OCI-LY7 (cell line): Measurements from ENCODE around the gene ACER2. TPM values are rescaled to one million over a fixed set of nuclear protein-coding genes. Genes with fewer than 3 reads are reported as not detected.
"Not testable (repeated sequence)": the region's sequence is repeated elsewhere in the genome, so short reads cannot be mapped to it uniquely, and the experiment has no call there.

ENCODE experiments used
- BruUV-seq: library from RNA; stranded (reverse); fragments of 400-500 nt; replicated peaks from 2 replicates; lab custom pipeline; 2021; lab: Mats Ljungman, UMichigan
- CTCF ChIA-PET: fragments of 300-600 bp; sonication (Branson Sonifier 250); formaldehyde crosslinking; loops from one replicate; lab custom pipeline; 2022; ENCODE audit warnings: antibody characterized with exemption; ENCODE audit not compliant: unreplicated experiment; lab: Charles Lee
- POLR2A ChIA-PET: fragments of 300-600 bp; sonication (Branson Sonifier 250); formaldehyde crosslinking; loops from one replicate; lab custom pipeline; 2022; ENCODE audit warnings: antibody characterized with exemption; lab: Charles Lee
- DNase-seq: peaks from one replicate; pipeline ENCODE4 v3.0.0-alpha.2; 2015; ENCODE audit warnings: low spot score
- H2AFZ ChIP-seq: fragments of 200-600 bp; sonication (generic), shearing (Covaris generic); 2 replicates; pipeline ENCODE4 v1.6.1; 2014; ENCODE audit warnings: mild to moderate bottlenecking, antibody characterized with exemption, low read length, moderate library complexity
- H3K27ac ChIP-seq: fragments of 200-600 bp; sonication (generic); 2 replicates; pipeline ENCODE4 v1.5.1; 2014; ENCODE audit warnings: mixed run types, low read depth, mild to moderate bottlenecking, moderate library complexity, low read length, inconsistent platforms; ENCODE audit not compliant: poor library complexity, severe bottlenecking
- H3K36me3 ChIP-seq: fragments of 200-600 bp; sonication (generic); 2 replicates; pipeline ENCODE4 v1.6.1; 2014; ENCODE audit warnings: mild to moderate bottlenecking, antibody characterized with exemption, low read length, moderate library complexity, mixed read lengths; ENCODE audit not compliant: insufficient read depth
- H3K4me1 ChIP-seq: fragments of 200-600 bp; sonication (generic); 2 replicates; pipeline ENCODE4 v1.5.1; 2014; ENCODE audit warnings: mild to moderate bottlenecking, low read length; ENCODE audit not compliant: insufficient read depth, poor library complexity, severe bottlenecking
- H3K4me2 ChIP-seq: fragments of 200-600 bp; sonication (generic); 2 replicates; pipeline ENCODE4 v1.6.1; 2014; ENCODE audit warnings: mild to moderate bottlenecking, low read length
- H3K4me3 ChIP-seq: fragments of 200-600 bp; sonication (generic); 2 replicates; pipeline ENCODE4 v1.5.1; 2014; ENCODE audit warnings: mild to moderate bottlenecking, low read depth, low read length; ENCODE audit not compliant: poor library complexity, severe bottlenecking
- H3K79me2 ChIP-seq: fragments of 200-600 bp; sonication (generic); 2 replicates; pipeline ENCODE4 v1.6.1; 2016; ENCODE audit warnings: low read depth, mild to moderate bottlenecking, low read length, moderate library complexity, mixed read lengths; ENCODE audit not compliant: insufficient read depth
- H3K9me2 ChIP-seq: fragments of 200-600 bp; sonication (generic); 2 replicates; pipeline ENCODE4 v1.6.1; 2016; ENCODE audit warnings: mild to moderate bottlenecking, low read length, mixed read lengths; ENCODE audit not compliant: insufficient read depth
- H3K9me3 ChIP-seq: fragments of 200-600 bp; sonication (generic); 2 replicates; pipeline ENCODE4 v1.6.1; 2014; ENCODE audit warnings: mild to moderate bottlenecking, mixed run types, low read length, mixed read lengths
- H4K20me1 ChIP-seq: fragments of 200-600 bp; sonication (generic); 2 replicates; pipeline ENCODE4 v1.6.1; 2014; ENCODE audit warnings: mild to moderate bottlenecking, antibody characterized with exemption, low read length, moderate library complexity, mixed read lengths; ENCODE audit not compliant: insufficient read depth
- EZH2phosphoT487 ChIP-seq: fragments of 200-600 bp; sonication (generic); IDR thresholded peaks from 2 replicates; pipeline ENCODE4 v1.6.1; 2018; ENCODE audit warnings: low read depth, borderline replicate concordance, mild to moderate bottlenecking, mixed run types, antibody characterized with exemption, low read length, moderate library complexity, mixed read lengths
- intact Hi-C: fragments of 100-400 bp; cut with micrococcal nuclease; formaldehyde crosslinking; loops from one replicate; pipeline ENCODE4 v1.10.0; 2022; ENCODE audit not compliant: unreplicated experiment
- total RNA-seq, 2 experiments: library from RNA; depleted of rRNA in 1 of 2; stranded (reverse); fragments of >200 nt in 1 of 2; shearing (Covaris generic) in 1 of 2; gene quantifications; 2 replicates each; pipeline ENCODE4 v1.2.3, GENCODE V29; 2014 to 2022
- TF ChIP-seq, protein P1 (sequence below): fragments of 200-600 bp; sonication (generic); conservative IDR thresholded peaks from 2 replicates; pipeline ENCODE4 v1.5.1; 2014; ENCODE audit warnings: mild to moderate bottlenecking, antibody characterized with exemption, low read length, moderate library complexity, mixed read lengths

ACER2 gene
- total RNA-seq, 2 experiments from 2014 or later = 1.4 to 1.8 TPM

DNA sequence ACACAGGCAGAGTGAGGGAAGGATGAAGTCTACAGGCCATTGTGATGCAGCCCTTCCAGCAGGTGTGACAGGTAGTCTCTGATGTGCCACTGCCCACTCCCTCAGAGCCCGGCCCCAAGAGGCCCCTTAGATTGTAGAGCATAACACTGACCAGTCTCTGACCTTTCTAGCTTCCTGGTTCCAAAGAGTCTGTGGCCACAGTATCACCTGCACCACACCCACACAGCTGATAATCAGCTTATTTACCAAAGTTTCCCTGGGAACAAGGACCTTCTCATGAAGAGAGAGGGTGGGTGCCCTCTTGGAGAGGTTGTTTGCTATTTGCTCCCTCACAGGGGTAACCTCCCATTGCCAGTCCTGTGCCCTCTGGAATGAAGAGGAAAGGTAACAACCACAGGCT, 11.0 kb upstream of the ACER2 start:
- ChIA-PET CTCF (no interaction called here), POLR2A (no interaction called here)
- Histone ChIP-seq H3K4me3 (no peak overlapping the region), H2AFZ (no peak overlapping the region), H3K9me3 (0 out of 2 replicates have a peak, but pooled peaks cover 3% of the 10 kb centered on the region), H3K79me2 (no peaks in the 10 kb centered on the region), H3K4me1 (no peaks in the 10 kb centered on the region), H3K4me2 (no peak overlapping the region), H3K9me2 (no peaks in the 10 kb centered on the region), H3K27ac (no peak overlapping the region), H3K36me3 (no peaks in the 10 kb centered on the region), H4K20me1 (no peaks in the 10 kb centered on the region)
- no peak for TF ChIP-seq EZH2phosphoT487
- TF ChIP-seq, protein P1, sequence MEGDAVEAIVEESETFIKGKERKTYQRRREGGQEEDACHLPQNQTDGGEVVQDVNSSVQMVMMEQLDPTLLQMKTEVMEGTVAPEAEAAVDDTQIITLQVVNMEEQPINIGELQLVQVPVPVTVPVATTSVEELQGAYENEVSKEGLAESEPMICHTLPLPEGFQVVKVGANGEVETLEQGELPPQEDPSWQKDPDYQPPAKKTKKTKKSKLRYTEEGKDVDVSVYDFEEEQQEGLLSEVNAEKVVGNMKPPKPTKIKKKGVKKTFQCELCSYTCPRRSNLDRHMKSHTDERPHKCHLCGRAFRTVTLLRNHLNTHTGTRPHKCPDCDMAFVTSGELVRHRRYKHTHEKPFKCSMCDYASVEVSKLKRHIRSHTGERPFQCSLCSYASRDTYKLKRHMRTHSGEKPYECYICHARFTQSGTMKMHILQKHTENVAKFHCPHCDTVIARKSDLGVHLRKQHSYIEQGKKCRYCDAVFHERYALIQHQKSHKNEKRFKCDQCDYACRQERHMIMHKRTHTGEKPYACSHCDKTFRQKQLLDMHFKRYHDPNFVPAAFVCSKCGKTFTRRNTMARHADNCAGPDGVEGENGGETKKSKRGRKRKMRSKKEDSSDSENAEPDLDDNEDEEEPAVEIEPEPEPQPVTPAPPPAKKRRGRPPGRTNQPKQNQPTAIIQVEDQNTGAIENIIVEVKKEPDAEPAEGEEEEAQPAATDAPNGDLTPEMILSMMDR = no peak
- no peak for DNase-seq
- BruUV-seq = no TSS peak
- intact Hi-C loops = no loop called here

DNA sequence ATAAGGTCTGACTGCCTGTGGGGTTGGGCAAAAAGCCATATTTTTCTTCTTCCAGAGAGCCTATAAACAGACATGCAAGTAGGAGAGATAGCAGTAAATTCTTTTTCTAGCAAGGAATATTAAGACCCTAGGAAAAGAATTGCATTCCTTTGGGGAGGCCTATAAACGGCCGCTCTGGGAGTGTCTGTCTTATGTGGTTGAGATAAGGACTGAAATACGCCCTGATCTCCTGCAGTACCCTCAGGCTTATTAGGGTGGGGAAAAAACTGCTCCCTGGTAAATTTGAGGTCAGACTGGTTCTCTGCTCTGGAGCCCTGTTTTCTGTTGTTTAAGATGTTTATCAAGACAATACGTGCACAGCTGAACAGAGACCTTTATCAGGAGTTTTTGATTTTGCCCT, 5.6 kb upstream of the ACER2 start:
- H3K79me2 ChIP-seq, H3K4me1 ChIP-seq, H3K4me2 ChIP-seq, BruUV-seq, H2AFZ ChIP-seq, intact Hi-C loops, CTCF ChIA-PET, POLR2A ChIA-PET, H3K9me3 ChIP-seq, DNase-seq, H3K9me2 ChIP-seq, H3K4me3 ChIP-seq, H4K20me1 ChIP-seq, H3K36me3 ChIP-seq, H3K27ac ChIP-seq: not testable (repeated sequence)

DNA sequence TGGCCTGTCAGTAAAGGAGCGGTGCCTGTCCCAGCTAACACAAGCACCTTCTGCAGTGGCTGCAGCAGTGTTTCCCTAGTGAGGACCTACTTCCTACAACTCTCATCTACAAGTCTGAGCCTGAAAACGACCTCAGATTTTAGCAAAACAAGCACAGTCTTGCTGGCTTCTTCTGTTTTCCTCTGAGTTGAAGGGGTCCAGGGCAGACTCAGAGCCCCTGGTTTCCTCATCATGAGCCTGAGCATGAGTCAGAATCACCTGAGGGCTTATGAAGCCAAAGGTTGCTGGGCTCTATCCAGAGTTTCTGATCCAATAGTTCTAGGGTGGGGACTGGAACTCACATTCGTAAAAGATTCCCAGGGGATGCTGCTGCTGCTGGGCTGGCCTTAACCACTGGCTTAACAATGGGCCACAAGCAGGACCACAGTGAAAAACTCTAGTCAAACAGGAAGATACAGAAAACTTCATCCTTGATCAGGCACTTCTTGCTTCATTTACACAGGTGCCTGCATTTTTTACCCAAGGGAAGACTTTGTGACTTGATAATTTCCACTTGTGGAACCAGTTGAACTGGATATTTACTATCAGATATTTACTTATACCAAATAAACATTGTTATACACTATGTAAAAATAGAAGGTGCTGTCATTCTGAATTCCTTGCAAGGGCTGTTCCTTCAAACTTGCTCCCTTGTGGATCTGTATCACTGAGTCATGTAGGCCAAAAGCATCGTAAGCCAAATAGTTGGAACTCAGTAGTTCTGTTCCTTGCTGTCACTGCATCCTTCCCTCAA, 4.3 kb upstream of the ACER2 start:
- no peak overlapping the region for H3K27ac ChIP-seq
- no peaks in the 10 kb centered on the region for H3K9me2 ChIP-seq
- peaks cover 3% of the 10 kb centered on the region for H3K4me1 ChIP-seq
- POLR2A ChIA-PET = interaction anchor here (0.6 kb wide), 1 partner anchor 22 kb away, joined by 8 read pairs; no protein-coding TSS in a partner anchor
- no peaks in the 10 kb centered on the region for H4K20me1 ChIP-seq
- CTCF ChIA-PET = interaction anchor here (0.5 kb wide), 1 partner anchor 380 kb away, joined by 4 read pairs; no protein-coding TSS in a partner anchor
- no peaks in the 10 kb centered on the region for H3K79me2 ChIP-seq
- no peak overlapping the region for H3K4me2 ChIP-seq
- BruUV-seq = no TSS peak
- TF ChIP-seq, protein P1 = no peak
- TF ChIP-seq EZH2phosphoT487 = no peak
- DNase-seq = no peak
- intact Hi-C loops = no loop called here
- H3K9me3 ChIP-seq = 0 out of 2 replicates have a peak, but pooled peaks cover 3% of the 10 kb centered on the region
- H3K4me3 ChIP-seq = no peak overlapping the region
- no peaks in the 10 kb centered on the region for H3K36me3 ChIP-seq
- no peak overlapping the region for H2AFZ ChIP-seq
